ENCODE data around the gene CEBPG.
A peak's percentile ranks its signal among the peaks of the same experiment; 100 is the strongest.

CEBPG gene

GRCh38 chr19:33397536-33398360 lies 24.2 kb downstream of the CEBPG start:
- no peak for DNase-seq

DNA sequence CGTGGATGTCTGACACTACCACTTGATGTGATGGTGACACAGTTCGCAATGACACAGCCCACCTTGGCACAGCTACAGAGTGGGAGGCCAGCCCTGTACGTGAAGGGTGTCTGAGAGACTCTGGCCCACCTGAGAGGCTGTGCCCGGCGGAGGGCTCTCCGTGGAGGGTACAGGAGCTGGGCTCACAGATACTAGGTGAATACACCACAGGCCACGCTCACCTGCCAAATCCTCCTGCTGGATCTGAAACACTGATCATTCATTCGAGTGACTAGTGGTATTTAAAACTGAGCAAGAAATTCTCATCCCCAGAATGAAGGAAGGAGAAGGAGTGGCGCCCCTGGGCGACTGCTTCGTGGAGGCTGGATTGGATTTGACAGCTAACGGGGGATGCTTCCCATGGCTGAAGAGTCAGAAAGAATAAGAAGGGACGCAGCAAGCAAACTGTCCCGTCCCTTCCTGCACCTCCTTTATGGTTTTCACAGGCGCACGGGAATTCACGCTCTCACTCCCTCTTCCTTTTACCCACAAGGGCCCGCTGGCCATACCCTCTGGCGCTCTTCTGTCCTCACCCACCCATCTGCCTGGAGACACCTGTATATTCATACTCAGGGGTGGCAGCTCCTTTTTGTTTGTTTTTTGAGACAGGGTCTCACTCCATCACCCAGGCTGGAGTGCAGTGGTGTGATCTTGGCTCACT lies 25.0 kb downstream of the CEBPG start:
- no peak for DNase-seq

- DNase-seq, result no peak
These were observed 25.7 kb downstream of the CEBPG start for GRCh38 chr19:33399081-33399744.

GRCh38 chr19:33399745-33400681 lies 26.5 kb downstream of the CEBPG start:
- DNase-seq, result no peak

- no peak for DNase-seq
These were observed 27.6 kb downstream of the CEBPG start for GRCh38 chr19:33400856-33401682.

DNA sequence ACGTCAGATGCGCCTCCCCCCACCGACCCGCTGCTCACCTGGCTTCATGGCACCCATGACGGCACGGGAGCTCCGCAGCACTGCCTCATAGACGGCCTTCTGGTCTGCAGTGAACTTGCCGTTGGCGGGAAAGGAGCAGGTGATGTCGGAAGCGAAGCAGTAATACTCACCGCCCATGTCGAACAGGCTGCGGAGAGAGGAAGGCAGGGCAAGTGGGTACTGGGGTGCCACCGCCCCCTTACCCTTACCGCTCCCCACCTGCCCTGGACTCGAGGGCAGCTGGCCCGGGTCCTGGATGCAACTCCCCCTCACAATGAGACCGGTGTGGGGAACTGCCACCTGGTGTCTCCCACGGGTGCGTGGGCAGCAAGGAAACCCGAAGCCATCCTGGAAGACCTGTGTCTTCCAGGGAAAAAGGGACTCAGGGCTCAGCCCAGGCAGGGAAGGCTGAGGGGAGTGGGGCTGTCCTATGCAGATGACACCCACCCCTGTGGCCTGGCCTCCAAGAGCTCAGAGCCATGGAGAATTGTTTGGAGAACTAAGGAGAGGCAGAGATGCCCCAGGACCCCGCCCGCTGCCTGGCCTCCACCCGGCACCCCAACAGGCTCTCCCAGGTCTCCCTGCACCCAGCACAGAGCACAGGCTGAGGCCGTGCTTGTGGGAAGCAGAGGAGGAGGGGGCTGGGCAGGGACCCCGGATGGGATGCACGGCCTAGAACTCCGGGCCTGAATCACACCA lies 28.3 kb downstream of the CEBPG start:
- no peak for DNase-seq

- DNase-seq, result no peak
These were observed 29.1 kb downstream of the CEBPG start for GRCh38 chr19:33402421-33403220.

DNA sequence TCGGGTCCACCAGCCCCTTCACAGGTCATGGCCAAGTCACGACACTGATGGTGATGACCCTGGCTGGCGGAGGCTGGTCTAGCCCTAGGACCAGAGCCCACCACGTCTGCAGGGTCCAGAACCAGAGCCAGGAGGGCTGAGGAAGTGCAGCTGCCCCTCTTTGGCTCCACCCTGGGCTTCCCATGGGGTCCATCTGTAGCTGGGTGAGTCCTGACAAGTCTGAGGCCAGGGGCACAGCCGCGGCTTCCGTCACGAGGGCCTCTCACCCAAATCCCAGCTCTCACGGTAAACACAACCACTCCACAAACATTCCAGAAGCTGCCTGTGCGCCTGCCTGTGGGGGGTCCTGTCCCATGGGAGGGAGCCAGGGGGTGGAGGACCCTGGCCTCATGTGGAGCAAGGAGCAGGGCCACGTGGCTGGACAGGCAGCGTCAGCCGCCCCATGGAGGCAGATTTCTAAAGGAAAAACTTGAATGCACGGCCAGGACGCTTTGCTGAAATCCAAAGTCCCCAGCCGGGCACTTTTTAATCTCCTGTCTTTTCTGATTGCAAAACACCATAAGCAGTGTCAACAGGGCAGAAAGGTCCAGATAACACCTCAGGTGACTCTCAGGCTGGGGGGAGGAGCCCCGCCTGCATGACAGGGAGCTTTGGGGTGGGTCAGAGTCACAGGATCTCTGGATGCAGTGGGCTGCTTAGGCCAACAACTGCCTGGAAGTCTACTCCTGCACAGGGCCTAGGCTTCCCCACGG lies 29.9 kb downstream of the CEBPG start:
- no peak for DNase-seq

- no peak for DNase-seq
These were observed 30.4 kb downstream of the CEBPG start for GRCh38 chr19:33403973-33404304.

DNA sequence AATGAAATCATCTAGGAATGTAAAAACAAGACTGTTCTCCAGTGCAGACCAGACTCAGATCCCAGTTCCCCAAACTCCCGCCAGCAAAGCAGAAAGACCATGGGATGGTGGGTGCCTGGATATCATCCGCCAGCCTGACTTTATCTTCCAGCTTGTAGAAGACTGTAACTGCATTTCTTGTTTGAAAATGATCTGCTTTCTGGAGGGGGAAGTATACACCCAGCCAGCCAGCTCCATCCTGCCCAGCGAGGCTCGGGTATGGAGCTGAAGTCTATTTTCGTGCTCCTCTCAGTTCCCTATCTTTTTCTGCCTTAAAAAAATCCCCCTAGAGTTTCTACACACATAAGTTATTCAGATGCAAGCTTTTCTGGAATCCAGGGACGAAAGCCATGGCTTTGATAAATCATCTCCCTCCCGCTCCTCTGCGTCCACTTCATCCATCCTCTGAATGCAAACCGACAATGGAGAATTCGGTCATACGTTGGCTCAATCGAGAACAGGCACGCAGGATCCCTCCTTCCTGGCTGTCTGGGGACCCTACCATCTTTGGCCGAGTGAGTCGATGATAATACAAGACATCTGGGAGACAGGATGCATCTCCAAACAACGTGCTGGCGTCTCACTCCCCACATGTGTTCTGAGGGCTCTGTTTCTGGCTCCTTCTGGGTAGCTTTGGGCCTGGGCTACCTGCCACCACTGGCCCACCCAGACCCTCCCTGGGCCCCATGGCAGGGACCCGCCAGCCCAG lies 31.2 kb downstream of the CEBPG start:
- DNase-seq, result no peak

GRCh38 chr19:33405254-33405552 lies 31.7 kb downstream of the CEBPG start:
- no peak for DNase-seq

GRCh38 chr19:33405553-33406461 lies 32.3 kb downstream of the CEBPG start:
- DNase-seq, result no peak

GRCh38 chr19:33406521-33407139 lies 33.1 kb downstream of the CEBPG start:
- peak; percentile 52 for DNase-seq

DNA sequence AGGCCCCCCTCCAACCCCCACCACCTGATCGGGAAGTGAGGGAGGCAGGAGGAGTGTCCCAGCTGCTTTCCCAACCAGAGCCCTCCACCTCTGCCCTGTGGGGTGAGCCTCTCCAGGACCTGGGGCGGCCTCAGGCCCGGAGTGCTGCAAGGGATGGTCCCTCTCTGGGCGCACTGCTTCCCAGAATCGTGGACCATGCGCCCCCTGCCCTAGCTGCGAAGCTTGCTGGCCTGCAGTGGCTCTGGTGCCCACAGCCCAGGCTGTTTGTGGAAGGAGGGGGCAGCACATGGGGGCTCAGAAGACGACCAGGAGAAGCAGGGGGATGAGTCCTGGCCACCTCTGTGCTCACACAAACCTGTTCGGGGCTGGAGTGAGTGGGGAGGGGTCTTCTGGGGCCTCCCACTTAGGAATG lies 33.6 kb downstream of the CEBPG start:
- no peak for DNase-seq

- DNase-seq, result no peak
These were observed 34.2 kb downstream of the CEBPG start for GRCh38 chr19:33407716-33408115.

DNA sequence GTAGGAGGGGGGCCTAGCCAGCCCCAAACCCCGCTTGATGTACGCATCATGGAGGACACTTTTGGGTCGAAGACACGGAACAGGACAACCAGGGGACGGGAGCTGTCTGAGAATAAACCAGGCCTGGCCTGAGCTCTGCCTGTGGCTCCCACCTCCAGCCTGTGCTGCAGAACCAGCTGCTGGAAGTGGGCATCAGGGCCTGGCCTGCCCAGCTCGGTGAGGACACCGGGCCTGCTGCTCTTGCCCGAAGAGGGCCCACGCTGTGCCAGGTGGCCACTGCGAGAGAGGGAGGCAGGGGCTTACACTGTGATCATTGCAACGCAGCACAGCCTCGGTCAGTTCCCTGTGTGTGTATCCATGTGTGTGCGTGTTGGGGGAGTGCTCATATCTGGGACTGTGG lies 34.6 kb downstream of the CEBPG start:
- DNase-seq, result no peak

Measured in fibroblast of skin of right quadriceps (primary cell).